LNCAP (cell line): ENCODE measurements around the gene SPG21.

Experiments used
- TF ChIP-seq, protein P1 (sequence below): fragments of 450-650 bp; IDR thresholded peaks from 2 replicates; pipeline ENCODE4 v1.5.1; 2017; ENCODE audit warnings: mild to moderate bottlenecking

The SPG21 gene

DNA sequence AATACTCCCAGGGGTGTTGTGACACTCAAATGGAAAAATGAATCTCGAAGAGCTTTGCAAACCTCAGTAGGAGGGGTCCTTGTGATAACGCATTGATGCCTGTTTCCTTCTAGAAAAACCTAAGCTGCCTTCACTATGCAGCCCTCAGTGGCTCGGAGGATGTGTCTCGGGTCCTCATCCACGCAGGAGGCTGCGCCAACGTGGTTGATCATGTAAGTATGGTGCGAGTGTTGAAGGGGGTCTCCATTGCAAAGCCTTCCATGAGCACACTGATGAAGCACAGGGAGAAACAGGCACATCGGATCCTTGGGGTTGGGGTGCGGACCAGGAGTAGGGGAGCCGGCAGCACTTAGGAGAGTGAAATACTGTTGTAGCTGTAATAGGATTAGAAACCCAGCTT is 55.7 kb downstream of the SPG21 start:
- TF ChIP-seq, protein P1, sequence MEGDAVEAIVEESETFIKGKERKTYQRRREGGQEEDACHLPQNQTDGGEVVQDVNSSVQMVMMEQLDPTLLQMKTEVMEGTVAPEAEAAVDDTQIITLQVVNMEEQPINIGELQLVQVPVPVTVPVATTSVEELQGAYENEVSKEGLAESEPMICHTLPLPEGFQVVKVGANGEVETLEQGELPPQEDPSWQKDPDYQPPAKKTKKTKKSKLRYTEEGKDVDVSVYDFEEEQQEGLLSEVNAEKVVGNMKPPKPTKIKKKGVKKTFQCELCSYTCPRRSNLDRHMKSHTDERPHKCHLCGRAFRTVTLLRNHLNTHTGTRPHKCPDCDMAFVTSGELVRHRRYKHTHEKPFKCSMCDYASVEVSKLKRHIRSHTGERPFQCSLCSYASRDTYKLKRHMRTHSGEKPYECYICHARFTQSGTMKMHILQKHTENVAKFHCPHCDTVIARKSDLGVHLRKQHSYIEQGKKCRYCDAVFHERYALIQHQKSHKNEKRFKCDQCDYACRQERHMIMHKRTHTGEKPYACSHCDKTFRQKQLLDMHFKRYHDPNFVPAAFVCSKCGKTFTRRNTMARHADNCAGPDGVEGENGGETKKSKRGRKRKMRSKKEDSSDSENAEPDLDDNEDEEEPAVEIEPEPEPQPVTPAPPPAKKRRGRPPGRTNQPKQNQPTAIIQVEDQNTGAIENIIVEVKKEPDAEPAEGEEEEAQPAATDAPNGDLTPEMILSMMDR: no peak

GRCh38 chr15:64931381-64931780 is 58.3 kb downstream of the SPG21 start:
- TF ChIP-seq, protein P1: no peak

DNA sequence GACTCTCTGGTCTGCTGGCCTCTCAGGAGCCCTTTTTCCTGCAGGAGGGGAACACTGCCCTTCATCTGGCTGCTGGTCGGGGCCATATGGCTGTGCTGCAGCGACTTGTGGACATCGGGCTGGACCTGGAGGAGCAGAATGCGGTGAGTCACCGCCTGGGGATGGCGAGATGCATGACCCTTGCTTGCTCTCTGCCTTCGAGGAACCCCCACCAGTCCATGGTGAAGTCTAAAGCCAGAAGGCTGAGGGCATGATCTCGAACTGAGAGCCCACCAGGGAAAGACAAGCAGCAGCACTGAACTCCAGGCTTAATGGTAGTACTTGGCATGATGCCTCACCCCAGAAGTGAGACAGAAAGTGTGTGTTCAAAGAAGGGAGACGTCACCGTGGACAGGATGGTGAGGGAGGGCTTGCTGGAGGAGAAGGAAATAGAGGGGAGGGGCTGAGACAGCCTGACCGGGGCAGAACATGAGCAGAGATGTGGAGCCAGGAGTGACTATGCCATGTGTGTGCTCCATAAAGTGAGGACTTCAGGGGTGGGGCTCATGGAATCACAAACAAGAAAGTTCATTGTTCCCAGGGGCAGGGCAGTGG is 58.8 kb downstream of the SPG21 start:
- TF ChIP-seq, protein P1: no peak

DNA sequence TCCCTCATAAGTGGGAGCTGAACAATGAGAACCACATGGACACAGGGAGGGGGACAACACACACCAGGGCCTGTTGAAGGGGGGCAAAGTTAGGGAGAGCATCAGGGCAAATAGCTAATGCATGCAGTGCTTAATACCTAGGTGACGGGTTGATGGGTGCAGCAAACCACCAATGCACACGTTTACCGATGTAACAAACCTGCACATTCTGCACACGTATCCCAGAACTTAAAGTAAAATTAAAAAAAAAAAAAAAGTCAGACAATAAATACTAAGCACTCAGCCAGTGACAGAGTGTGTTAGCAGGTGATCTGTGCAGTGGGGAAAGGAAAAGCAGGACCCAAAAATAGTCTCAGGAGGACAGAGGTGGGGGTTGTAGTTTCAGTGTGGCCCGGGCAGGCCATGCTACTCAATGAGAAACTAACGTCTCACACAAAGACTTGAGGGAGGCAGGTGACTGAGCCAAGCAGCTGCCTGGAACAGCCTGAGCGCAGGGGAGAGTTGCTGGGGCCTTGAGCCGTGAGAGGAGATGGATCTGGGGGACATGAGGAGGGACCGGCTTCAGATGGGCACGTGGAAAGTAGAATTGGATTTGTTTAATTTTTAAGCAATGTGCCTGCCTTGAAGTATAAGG is 59.6 kb downstream of the SPG21 start:
- TF ChIP-seq, protein P1: no peak

DNA sequence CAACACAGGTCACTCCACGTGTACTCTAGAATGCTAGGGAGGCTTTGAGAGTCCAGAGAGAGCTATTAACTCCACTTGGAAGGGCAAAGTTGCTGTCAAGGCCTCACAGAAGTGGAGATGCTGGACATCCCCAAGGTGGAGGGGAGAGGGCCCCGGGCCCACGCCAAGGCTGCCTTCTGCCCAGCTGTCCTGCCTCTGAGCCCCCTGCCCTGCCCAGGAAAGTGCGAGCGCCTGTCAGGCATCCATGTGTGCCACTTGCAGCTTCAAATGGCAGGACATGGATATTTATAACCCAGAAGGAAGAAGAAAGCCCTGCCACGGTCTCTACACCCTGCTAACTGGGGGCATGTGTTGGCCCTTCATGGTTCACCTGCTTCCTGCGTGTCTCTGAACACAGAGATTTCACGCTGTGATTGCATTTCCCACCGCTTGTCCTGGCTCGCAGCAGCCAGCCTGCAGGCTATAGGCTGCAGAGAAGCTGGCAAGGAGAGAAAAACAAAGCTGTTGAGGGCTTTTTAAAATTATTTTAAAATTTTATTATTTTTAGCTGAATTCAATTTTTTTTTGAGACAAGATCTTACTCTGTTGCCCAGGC is 61.0 kb downstream of the SPG21 start:
- TF ChIP-seq, protein P1: no peak

DNA sequence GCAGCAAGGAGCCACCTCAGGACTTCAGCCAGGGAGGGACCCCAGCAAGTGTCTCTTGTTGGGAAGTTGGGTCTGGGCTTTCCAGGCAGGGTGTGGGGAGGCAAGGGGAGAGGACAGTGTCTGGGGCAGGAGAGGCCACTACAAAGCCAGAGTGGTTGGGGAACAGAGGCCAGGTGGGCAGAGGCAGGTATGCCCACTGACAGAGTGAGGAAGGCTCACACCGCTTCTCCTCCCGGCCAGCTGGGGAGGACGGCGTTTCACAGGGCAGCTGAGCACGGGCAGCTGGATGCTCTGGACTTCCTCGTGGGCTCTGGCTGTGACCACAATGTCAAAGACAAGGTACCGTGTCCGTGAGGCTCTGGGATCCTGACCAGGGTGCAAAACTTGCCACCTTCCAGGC is 63.1 kb downstream of the SPG21 start:
- TF ChIP-seq, protein P1: no peak

GRCh38 chr15:64925335-64926330 is 64.1 kb downstream of the SPG21 start:
- TF ChIP-seq, protein P1: no peak
